Measurements from ENCODE around the gene WSB1.

The WSB1 gene
- long read RNA-seq, full-length matches to known transcripts, result 95 of 170 reads
- long read RNA-seq, partial matches to known transcripts, result 13 of 170 reads
- long read RNA-seq, other reads (novel, unspliced or antisense), result 62 of 170 reads

- Histone ChIP-seq H3K4me3 (replicated peaks; ENCODE audit: insufficient read depth, low read length) (peak within 1 kb of the TSS; percentile 98), H3K27ac (replicated peaks) (peak within 1 kb of the TSS; percentile 95), H3K27me3 (ENCODE audit: insufficient read depth, poor library complexity, severe bottlenecking) (no peaks in the 10 kb centered on the region)
- DNase-seq (ENCODE audit: low read depth in 1 of 2, low spot score in 1 of 2), result peak; percentile 81 to 91
- TF ChIP-seq SPI1 (IDR thresholded peaks at IDR 0.05; ENCODE audit: borderline replicate concordance, low read depth) (peak; percentile 37; the same call in 1 of the 2 replicates), REST (IDR thresholded peaks at IDR 0.05; ENCODE audit: insufficient replicate concordance, low read depth) (peak; percentile 76), CTCF (IDR thresholded peaks at IDR 0.05; ENCODE audit: insufficient read depth, low read length) (no peak), GABPA (IDR thresholded peaks at IDR 0.05; ENCODE audit: low read depth) (no peak), POLR2AphosphoS5 (IDR thresholded peaks at IDR 0.05; ENCODE audit: low read depth) (peak; percentile 98)
Measured at GRCh38 chr17:27293898-27294688, at the start of gene WSB1. Gene WSB1 (plus strand): TSS chr17:27294114. CDS start chr17:27294396, 282 bp downstream.

DNA sequence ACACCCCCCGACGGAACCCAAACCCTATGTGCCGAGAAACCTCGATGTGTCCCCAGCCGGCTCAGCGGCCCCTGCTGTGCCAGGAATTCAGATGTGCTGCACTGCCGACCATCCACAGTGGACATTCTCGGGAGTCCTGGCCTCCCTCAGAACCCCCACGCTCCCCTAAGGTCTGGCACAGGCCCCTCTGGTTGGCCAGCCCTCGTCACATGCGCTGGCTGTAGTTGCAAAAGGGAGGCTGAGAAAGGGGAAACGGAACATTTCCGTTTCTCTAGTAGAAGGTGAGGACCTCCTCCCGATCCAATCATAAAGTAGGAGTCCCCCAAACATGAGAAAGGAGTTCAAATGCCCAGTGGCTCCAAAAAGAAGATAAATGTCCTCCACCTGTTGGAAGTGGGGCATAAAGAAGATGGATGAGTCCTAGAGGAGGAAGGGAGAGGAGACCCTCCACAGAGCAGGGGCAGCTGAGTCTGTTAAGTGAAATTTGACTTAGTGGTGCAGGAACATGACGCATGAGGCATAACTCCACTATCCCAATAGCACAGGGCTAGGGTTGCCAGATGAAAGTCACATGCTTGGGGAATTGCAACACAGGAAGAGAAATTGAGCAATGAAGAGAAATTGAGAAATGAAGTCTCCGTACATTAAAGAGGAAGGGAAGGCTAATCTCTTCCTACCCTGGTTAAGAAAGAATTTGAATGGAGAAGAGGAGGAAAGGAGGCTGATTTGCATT lies 49.3 kb upstream of the WSB1 start:
- peak overlapping the region; percentile 9; the same call in 1 of the 2 replicates for H3K4me3 ChIP-seq (replicated peaks; ENCODE audit: insufficient read depth, low read length)
- peak; percentile 94 to 98 for DNase-seq (ENCODE audit: low read depth in 1 of 2, low spot score in 1 of 2)
- no peaks in the 10 kb centered on the region for H3K27me3 ChIP-seq (ENCODE audit: insufficient read depth, poor library complexity, severe bottlenecking)
- peak overlapping the region; percentile 98 for H3K27ac ChIP-seq (replicated peaks)
- TF ChIP-seq REST (IDR thresholded peaks at IDR 0.05; ENCODE audit: insufficient replicate concordance, low read depth) (peak; percentile 72), POLR2AphosphoS5 (IDR thresholded peaks at IDR 0.05; ENCODE audit: low read depth) (peak; percentile 84), CTCF (IDR thresholded peaks at IDR 0.05; ENCODE audit: insufficient read depth, low read length) (no peak), SPI1 (IDR thresholded peaks at IDR 0.05; ENCODE audit: borderline replicate concordance, low read depth) (peak; percentile 88), GABPA (IDR thresholded peaks at IDR 0.05; ENCODE audit: low read depth) (0 out of 2 replicates have a peak, but pooled peaks have one; percentile 49)

DNA sequence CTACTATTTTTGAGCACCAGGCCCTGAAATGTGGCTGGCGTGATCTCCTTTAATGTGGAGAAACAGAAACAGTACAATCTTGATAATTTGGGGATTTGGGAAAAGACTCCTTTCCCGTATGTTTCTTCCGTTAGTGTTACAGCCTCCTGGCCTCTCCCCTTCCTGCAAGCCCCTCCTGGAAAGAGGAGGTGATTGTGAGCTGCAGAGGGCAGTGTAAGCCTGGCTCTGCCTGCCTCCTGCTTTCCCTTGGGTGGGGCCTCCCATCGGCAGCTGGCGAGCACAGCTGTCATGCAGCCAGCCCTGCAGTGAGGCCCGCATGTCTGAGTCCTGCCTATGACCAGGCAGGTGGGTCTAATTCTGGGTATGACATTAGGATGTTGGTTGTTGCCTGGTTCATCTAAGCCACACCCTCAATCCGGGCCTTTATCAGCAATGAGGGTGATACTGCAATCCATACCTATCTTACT lies 48.7 kb upstream of the WSB1 start:
- H3K27me3 ChIP-seq (ENCODE audit: insufficient read depth, poor library complexity, severe bottlenecking), result no peaks in the 10 kb centered on the region
- peak overlapping the region; percentile 9 for H3K4me3 ChIP-seq (replicated peaks; ENCODE audit: insufficient read depth, low read length)
- TF ChIP-seq CTCF (IDR thresholded peaks at IDR 0.05; ENCODE audit: insufficient read depth, low read length), result peak; percentile 42
- TF ChIP-seq GABPA (IDR thresholded peaks at IDR 0.05; ENCODE audit: low read depth), result no peak
- TF ChIP-seq SPI1 (IDR thresholded peaks at IDR 0.05; ENCODE audit: borderline replicate concordance, low read depth), result no peak
- DNase-seq (ENCODE audit: low read depth in 1 of 2, low spot score in 1 of 2), result peak; percentile 93 to 95
- H3K27ac ChIP-seq (replicated peaks), result peak overlapping the region; percentile 98
